NCI-H774 (cell line): ENCODE data around the gene CPXM2.

ENCODE experiments used
- DNase-seq: peaks from one replicate; lab custom pipeline; 2025; lab: John Stamatoyannopoulos, UW

Gene CPXM2

DNA sequence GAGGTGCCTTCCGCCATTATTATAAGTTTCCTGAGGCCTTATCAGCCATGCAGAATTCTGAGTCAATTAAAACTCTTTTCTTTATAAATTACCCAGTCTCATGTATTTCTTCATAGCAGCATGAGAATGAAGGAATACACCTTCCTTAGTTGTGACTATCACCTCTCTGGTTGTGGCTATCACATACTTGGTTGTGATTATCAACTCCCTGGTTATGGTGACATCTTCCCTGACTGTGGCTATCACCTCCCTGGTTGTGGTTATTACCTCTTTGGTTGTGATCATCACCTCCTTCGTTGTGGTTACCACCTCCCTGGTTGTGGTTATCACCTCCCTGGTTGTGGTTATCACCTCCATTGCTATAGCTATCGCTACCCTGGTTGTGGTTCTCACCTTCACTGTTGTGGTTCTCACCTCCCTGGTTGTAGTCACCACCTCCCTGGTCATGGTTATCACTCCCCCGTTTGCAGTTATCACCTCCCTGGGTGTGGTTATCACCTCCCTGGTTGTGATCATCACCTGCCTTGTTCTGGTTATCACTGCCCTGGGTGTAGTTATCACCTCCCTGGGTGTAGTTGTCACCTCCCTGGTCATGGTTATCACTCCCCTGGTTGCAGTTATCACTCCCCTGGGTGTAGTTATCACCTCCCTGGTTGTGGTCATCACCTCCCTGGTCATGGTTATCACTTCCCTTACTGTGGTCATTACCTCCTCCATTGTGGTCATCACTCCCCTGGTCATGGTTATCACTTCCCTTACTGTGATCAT, 119.5 kb downstream of the CPXM2 start:
- DNase-seq: no peak

DNA sequence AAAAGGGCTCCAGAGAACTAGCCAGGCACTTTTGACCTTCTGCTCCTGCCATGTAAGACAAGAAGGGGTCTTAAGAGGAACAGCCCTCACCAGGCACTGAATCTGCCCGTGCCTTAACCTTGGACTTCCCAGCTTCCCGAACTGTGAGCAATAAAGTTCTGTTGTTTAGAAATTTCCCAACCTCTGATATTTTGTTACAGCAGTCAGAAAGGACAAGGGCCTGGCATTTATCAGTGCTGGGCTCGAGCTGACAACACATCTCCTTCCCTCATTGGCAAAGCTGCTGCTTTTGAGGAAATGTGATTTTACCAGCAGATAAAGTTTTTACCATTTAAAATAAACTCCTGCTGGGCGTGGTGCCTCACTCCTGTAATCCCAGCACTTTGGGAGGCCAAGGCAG, 122.0 kb downstream of the CPXM2 start:
- no peak for DNase-seq

DNA sequence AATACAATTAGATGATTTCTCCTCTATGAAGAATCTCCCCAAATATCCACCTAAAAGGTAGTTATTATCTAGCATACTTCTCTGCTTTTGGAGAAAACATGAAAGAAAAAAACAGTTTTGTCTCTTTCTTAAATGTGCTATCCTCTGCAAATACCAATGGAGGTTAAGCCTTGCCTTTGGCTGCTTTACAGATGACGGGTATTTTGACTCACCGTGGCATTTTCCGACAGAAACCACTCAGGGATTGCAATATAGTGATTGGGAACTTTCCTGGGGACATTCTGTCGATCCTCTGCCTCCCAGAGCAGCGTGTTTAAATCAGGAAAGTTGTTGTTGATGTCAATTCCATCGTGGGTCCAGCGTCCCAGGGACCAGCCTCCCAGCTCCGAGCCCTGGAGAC, 124.8 kb downstream of the CPXM2 start:
- no peak for DNase-seq

DNA sequence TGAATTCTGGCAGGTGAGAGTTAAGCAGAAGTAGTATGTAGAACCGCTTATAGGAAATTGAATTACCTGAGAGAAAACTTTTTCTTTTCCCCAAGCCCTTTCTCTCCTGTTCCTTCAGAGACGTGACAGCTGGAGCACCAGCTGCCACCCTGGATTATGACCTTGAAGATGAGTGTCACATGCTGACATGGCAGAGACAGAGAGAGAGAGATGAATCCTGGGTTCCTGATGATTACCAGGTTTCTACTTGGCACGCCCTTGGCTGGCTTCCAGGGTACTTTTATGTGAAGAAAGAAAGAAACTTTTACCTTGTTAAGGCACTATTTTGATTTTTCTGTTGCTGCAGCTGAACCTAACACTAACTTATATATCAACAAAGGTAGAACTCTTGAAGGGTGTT, 125.6 kb downstream of the CPXM2 start:
- no peak for DNase-seq

DNA sequence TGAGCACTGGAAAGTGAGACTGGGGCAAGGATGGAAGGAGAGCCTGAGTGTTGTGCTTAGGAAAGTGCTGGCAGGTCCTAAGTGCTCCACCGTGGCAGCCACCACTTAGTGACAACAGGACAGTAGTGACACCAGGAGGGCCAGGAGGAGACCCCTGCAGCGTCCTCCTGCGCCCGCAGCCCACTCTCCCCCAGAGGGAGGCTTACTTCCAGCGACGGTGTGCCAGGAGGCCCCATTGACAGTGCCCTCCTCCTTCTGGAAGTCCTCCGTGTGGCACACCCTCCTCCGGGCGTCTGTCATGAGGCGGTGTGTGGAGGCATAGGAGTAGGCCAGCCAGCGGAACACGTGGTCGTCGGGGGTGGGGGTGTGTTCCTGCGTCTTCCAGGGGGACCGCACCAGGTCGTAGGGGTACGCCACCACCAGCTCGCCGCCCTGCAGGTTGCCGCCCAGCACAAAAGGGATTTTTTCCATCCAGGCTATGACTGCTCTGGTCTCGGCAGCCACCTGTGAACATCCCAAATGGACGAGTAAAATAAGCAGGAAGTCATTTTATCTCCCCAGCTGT, 129.9 kb downstream of the CPXM2 start:
- no peak for DNase-seq

DNA sequence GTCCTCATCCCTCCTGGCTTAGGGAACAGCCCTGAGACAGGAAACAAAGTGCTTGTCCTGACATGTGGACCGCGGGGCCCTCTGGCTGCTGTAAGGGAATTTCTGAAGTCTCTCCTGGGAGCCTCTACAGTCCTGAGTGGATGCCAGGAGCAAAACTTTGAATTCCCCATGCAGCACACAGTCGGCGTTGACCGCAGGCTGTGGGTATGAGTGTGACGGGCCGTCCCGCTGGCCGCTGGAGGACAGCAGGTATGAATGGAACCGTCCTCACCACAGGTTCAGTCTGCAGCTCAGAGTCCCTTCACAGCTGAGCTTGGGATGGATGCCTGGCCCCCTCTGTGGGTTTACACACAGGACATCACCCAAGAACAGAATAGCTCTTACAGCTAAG, 130.6 kb downstream of the CPXM2 start:
- DNase-seq: no peak

DNA sequence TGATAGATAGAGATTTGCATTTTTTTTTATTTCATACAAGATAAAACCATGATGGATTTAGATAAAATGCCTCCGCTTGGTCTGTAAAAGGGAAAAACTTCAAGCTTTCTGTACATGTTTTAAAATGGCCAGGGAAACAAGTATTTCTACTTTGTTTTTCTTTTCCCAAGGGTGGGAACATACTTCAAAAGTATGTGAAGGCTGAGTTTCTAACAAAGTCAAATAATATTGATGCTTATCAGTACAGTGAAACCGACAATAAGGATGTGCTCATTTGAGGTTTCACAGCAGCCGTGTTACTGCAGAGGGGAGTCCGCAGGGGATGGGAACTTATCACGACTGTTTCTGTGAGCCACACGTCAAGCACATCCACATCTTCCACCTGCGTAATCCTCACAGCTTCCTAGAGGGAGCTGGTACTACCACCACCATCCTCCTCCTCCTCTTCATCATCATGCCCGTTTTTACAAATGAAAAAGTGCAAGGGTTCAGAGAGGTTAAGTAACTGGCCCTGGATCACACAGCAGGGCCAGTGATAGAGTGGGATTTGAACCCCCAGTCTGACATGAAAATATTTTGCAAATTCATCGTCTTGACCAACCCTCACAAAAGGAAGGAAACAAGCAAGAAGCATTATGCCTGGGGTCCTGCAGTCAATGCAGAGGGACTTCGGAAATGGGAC, 131.1 kb downstream of the CPXM2 start:
- no peak for DNase-seq

DNA sequence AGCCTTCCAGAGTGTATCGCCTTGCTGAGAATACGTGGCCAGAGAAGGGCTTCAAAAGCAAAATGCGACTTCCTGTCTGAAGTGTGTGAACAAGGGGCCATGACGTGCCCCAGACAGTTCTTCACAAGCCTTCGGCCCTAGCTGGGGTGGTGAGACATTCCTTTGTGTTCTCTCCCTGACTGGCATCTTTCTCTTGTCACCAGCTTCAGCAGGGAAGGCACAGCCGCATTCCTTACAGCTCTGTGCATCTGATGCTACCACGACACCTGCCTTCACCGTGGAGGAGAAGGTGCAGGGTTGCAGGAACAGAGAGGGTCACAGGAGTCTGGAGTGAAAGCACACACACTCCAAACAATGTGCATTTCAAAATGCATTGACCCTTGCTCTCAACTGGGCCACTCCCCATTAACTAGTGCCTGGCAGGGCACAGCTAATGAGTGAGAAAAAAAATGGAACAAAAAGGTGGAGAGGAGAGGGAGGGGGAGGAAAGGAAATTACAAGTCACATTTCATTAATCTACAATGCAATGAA, 132.0 kb downstream of the CPXM2 start:
- no peak for DNase-seq

DNA sequence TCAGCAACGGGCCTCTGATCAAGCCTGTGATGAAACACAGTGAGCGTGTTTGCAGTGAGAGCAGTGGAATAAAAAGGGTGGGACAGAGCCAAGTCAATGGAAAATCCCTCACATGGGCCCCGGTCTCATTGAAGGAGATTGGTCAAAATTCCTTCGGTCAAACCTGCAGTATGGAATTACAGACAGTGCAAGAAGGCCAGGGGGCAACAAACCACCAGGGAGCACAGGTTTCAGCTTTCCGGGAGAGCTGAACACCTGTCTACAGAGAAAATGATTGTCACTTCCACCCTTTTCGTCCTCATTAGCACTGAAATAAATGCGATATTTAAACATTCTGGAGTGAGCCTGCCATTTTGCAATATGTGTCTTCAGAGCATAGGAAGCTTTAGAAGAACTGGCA, 132.6 kb downstream of the CPXM2 start:
- DNase-seq: no peak

DNA sequence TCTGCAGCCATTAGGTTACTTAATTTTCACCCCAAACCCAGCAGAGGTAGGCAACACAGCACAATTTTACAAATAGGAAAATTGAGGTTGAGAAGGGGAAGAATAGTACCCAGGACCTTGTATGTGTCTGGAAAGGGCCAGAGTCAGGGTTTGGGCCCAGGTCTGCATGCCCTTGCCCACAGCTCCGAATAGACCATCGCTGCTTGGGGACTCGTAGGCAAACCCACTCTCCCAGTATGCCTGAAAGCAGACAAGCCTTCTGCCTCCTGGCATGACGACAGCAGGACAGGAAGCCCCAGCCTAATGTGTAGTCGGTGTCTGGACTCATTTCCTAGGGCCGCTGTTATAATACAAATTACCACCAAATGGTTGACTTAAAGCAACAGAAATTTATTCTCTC, 133.8 kb downstream of the CPXM2 start:
- no peak for DNase-seq

DNA sequence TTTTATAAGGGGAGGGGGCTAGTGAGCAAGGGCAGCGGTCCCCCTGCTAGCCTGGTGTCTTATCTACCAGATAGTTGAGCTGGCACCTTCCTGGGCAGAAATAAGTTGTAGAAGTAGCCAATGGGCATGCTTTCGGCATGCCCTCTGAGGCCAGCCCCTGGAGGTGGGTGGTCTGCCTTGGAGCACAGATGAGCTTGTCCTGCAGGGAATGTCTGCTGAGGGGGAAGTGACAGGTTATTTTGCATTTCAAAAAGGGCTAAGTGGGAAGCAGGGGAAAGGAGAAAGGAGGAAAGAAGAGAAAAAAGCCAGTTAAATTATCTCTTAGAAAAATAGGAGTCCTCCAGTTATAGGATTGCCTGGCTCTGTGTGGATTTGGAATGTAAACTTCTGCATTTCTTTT, 136.5 kb downstream of the CPXM2 start:
- no peak for DNase-seq

DNA sequence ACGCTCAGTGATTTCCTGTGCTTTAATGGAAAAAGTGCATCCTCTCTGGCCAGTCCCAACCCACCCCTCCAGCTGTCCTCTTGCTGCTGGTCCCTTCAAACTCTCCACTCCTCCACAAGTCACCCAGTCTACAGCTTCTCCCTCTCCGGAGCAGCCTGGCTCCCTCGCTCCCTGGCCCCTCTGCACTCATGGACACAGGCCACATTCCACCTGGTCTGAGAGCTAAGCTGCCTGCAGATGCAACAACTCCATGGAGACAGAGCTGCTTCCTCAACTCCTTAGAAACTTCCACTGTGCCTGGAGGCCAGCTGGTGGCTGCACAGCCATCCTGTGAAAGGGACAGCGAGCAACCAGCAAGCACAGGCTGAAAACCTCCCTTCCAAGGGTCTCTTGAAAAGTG, 137.5 kb downstream of the CPXM2 start:
- no peak for DNase-seq

DNA sequence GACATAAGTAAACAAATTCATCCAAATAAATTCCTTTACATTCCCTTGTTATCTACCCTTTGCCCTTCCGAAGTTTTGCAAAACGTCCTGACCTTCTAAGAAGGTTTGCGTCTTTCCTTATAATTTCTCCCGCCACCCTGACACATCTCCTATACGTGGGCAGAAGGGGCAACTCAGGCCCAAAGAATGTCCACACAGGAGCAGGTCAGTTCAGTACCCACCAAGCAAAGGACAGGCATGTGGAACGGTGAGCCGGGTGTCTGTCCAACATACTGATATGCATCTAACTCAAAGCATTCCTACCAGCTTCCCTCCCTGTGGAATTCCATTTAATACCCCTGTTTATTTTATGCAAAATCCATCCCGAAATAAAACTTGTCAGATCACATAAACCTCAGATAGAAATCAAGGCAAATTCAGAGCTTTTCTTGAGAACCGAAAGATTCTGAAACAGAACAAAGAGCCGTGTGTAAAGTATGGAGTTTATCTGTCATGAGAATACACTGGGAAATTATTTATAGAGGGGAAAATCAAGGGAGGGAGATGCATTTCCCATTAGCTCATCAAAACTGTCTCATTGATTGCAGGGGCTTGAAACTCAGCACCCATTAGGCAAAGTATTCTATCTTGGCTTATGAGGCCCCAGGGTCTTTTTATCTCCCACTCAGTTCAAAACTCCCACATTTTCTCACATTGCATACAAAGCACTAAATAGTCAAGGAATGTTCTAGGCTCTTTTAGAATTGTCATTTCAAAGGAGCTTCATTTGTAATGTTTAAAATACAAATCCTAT, 140.1 kb downstream of the CPXM2 start:
- no peak for DNase-seq

DNA sequence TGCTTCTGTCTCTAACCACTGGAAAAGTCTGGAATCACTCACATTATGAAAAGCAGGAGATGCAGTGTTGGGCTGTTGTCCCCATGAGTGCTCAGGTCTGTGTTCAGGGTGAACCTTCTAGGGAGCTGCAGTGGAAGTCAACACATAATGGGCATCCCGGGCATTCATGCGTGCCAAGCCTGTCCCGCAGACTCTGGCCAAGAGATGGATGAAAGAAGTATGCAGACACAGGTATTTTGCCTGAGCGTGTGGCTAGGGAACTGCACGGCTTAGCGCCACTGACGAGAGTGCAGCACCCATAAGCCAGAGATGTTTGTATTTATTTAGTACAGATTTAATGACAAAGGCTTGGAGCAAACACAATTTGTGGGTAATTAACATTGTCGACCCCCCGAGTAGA, 140.7 kb downstream of the CPXM2 start:
- no peak for DNase-seq

DNA sequence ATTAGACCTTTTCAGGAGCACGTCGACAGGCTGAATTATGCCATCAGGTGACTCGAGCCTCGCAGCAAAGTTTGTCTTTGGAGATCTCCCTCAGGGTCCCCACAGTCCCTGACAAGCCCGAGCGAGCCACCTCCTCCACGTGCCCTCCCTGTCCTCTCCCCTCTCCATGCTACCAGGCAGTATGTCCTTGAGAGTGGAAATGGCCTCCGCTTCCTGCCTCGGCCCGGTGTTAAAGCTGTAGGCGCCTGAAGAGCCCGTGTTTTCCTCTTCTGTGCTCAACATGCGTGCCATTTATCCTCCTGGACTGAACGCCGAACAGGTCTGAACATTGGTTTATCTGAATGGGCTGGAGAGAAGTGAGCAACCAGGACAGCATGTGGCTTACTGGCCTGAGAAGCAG, 142.9 kb downstream of the CPXM2 start:
- no peak for DNase-seq

DNA sequence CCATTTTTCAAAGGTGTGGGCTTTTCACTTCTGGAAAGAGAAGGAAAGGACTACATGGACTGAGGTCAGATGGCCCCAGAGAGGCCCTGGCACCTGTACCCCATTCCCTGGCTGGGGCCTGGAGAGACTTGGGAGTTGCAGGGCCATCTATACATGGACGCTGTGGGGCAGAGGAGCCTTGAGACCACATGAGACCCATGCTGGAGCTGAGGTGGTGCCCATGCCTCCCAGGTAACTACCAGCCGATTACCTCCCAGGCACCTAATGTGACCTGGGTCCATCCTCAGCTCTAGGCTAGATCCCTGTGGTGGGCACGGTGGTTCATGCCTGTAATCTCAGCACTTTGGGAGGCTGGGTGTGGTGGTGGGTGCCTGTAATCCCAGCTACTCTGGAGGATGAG, 144.2 kb downstream of the CPXM2 start:
- no peak for DNase-seq

DNA sequence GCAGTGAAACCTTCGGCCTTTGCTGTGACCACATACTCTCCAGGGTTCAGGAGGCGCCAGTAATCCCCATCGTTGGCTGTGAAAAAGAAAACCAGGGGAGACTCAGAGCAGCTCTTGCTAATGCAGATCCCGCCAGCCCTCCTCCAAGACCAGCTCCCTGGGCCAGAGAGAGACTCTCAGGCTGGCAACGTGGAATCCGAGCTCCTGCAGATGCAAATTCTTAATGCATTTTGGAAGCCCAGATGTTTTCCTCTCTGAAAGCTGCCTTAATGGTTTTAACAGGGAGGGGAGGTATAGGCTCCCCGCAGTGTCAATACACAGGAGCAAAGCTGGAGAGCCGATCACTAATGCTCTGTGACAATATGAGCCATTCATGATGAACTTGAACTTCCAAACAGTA, 144.7 kb downstream of the CPXM2 start:
- DNase-seq: no peak

DNA sequence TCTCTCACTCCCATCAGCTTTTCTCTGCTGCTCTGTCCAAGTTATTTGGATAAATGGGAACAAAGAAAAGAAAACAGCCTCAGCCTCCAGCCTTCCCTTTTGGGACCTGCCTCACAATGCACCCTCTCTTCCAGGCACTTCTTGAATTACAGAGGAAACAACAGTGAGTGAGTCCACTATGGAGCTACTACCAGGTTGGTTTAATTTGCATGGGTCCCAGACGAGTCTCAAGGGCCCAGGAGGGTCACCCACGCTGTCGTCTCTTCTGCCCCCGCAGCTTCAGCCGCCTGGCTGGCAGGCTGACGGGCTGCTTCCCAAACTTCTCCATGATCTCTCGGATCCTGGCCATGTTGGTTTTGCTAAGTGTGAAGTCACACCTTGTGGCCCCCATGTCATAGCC, 145.1 kb downstream of the CPXM2 start:
- no peak for DNase-seq

DNA sequence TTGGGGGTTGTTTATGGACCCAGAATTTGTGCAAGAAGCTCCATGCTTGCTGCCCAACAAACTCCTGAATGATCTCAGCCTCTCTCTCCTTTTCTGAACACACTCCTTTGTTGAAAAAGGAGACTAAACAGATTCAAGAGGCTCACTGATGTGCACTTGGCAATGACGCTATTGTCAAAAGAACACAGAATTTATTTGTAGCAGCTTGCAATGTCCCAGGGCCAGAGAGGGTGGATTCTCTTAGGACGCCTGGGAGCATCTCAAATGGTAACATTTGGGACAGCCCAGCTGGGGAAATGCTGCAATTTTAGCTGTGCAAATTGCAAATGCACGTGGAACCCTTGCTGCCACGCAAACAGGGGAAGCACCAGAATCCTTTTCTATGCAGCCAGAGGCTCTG, 145.5 kb downstream of the CPXM2 start:
- no peak for DNase-seq

DNA sequence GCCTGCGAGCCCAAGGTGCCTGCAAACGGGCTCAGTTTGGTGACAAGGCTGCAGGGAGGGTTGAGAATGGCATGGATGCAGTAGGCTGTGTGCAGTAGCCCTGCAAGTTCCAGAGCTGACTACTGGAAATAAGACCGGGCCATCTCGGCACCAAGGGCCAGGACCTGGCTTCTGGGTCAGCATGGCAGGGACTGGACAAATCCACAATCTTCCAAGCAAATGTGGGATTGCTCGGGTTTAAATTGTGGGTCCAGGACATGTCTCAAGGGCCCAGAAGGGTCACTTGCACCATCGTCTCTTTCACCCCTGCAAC, 147.4 kb downstream of the CPXM2 start:
- DNase-seq: no peak

DNA sequence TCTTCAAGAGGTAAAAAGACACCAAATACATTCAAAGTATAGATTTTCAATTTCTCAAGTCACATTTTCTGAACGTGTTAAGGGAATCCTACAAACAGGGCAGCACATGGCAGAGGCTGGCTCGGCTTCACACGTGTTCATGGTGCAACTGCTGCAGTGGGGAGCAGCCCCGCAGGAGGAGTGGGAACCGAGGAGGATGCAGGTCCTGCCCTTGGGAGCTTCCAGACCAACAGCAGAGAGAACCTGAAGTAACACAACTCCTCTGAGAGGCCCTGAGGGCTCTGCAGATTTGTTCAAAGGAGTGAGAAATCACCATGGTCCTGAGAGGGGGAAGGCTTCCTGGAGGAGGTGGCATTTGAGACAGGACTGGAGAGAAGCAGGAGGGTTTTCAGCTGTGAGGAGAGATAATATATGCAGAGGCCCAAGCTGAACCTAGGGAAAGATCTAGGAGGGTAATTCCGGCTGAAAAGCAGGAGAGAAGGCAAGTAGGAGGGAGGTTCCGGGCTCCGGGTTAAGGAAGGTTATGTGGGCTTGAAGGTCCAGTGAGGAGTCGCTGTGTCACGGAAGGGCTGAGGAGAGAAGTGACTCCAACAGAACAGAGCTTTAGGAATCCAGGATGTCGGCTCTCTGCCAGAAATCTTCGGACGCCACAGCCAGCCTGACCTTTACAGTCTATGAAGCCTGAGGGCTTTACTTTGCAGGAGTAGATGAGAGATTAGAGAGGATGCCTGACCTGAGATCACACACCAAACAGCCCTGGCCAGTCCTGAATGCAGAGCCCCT, 148.0 kb downstream of the CPXM2 start:
- no peak for DNase-seq
